Measurements from ENCODE around the gene CD274.

Gene CD274

GRCh38 chr9:5478206-5478605 lies 27.9 kb downstream of the CD274 start:
- H3K4me1 ChIP-seq (ENCODE audit: low read length), result no peaks in the 10 kb centered on the region
- H3K9me3 ChIP-seq (replicated peaks; ENCODE audit: insufficient read depth, low read length), result no peaks in the 10 kb centered on the region
- H3K27me3 ChIP-seq (replicated peaks; ENCODE audit: insufficient read depth, low read length), result no peaks in the 10 kb centered on the region
- no peak overlapping the region for H3K9ac ChIP-seq (ENCODE audit: low read length)
- H3K9me2 ChIP-seq (replicated peaks; ENCODE audit: insufficient read depth, low read length), result no peaks in the 10 kb centered on the region
- no peak overlapping the region for H3K4me3 ChIP-seq (ENCODE audit: low read length)
- H3K36me3 ChIP-seq (replicated peaks; ENCODE audit: insufficient read depth, low read length), result no peaks in the 10 kb centered on the region
- no peak overlapping the region for H3K4me2 ChIP-seq (ENCODE audit: low read depth, low read length)
- no peak for TF ChIP-seq EZH2phosphoT487 (IDR thresholded peaks at IDR 0.05; ENCODE audit: low read length)
- no peak overlapping the region for H2AFZ ChIP-seq (ENCODE audit: low read length)
- H3F3A ChIP-seq (ENCODE audit: insufficient read depth, low read length), result no peaks in the 10 kb centered on the region
- H4K20me1 ChIP-seq (ENCODE audit: insufficient read depth, low read length), result no peaks in the 10 kb centered on the region
- no peaks in the 10 kb centered on the region for H3K79me2 ChIP-seq (ENCODE audit: low read length)
- H3K27ac ChIP-seq (ENCODE audit: low read length), result no peak overlapping the region
- DNase-seq, result no peak

DNA sequence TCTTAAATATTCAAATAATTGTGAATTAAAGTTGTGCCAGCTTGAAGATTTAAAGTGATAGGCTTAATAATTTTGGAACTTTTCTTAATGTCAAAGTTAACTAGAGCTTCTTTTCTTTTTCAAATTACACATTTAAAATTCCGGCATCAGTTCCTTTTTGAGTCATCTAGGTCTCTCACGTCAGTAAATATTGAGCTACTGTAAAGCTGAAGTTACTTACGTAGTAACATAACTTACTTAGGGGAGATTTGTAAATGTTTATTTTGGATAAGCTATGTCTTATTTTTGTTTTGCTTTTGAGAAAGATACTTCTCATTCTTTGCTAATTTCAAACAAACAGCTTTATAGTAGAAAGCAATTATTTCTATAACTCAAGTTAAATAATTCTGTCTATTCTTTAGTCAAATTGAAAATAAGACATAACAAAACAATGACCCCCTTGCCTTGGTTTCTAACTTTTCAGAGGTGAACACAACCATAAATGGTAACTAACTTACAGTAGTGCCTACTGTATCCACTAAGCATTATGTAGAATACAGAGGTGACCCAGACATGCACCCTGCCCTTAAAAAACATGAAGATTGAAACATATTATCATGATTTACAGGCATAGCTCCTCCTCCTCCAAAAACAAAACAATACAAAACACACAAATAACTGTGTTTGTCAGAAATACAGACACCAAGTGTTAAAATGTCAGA lies 29.8 kb downstream of the CD274 start:
- H3K27me3 ChIP-seq (replicated peaks; ENCODE audit: insufficient read depth, low read length), result no peaks in the 10 kb centered on the region
- no peaks in the 10 kb centered on the region for H3K36me3 ChIP-seq (replicated peaks; ENCODE audit: insufficient read depth, low read length)
- H2AFZ ChIP-seq (ENCODE audit: low read length), result no peak overlapping the region
- H3K4me2 ChIP-seq (ENCODE audit: low read depth, low read length), result no peak overlapping the region
- H3K9me2 ChIP-seq (replicated peaks; ENCODE audit: insufficient read depth, low read length), result no peaks in the 10 kb centered on the region
- no peaks in the 10 kb centered on the region for H3K9me3 ChIP-seq (replicated peaks; ENCODE audit: insufficient read depth, low read length)
- no peaks in the 10 kb centered on the region for H3K4me1 ChIP-seq (ENCODE audit: low read length)
- no peak overlapping the region for H3K9ac ChIP-seq (ENCODE audit: low read length)
- no peaks in the 10 kb centered on the region for H4K20me1 ChIP-seq (ENCODE audit: insufficient read depth, low read length)
- TF ChIP-seq CTCF (IDR thresholded peaks at IDR 0.05; ENCODE audit: low read length), result no peak
- H3K27ac ChIP-seq (ENCODE audit: low read length), result no peak overlapping the region
- no peaks in the 10 kb centered on the region for H3K79me2 ChIP-seq (ENCODE audit: low read length)
- no peak overlapping the region for H3K4me3 ChIP-seq (ENCODE audit: low read length)
- no peak for DNase-seq
- no peaks in the 10 kb centered on the region for H3F3A ChIP-seq (ENCODE audit: insufficient read depth, low read length)

DNA sequence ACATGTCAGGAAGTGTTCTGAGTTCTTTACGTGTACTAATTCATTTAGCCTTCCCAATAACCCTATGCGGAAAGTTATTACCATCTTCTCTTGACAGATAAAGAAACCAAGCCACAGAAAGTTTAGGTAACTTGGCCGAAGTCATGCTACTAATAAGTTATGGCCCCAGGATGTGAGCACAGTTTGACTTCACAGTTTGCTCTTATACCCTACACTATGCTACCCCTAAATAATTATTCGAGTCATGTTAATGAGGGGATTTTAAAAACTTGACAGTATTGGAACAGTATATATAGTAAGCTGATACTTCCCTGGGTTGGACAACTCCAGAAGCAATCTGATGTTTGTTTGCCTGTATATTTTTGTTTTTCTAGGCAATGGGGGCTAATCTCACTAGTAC lies 30.6 kb downstream of the CD274 start:
- Histone ChIP-seq H3K9me2 (replicated peaks; ENCODE audit: insufficient read depth, low read length) (no peaks in the 10 kb centered on the region), H2AFZ (ENCODE audit: low read length) (no peak overlapping the region), H3K9ac (ENCODE audit: low read length) (no peak overlapping the region), H3K4me1 (ENCODE audit: low read length) (no peaks in the 10 kb centered on the region), H3K4me2 (ENCODE audit: low read depth, low read length) (no peak overlapping the region), H3K9me3 (replicated peaks; ENCODE audit: insufficient read depth, low read length) (no peaks in the 10 kb centered on the region), H4K20me1 (ENCODE audit: insufficient read depth, low read length) (no peaks in the 10 kb centered on the region), H3F3A (ENCODE audit: insufficient read depth, low read length) (no peaks in the 10 kb centered on the region), H3K4me3 (ENCODE audit: low read length) (no peak overlapping the region), H3K36me3 (replicated peaks; ENCODE audit: insufficient read depth, low read length) (no peaks in the 10 kb centered on the region), H3K27ac (ENCODE audit: low read length) (no peak overlapping the region), H3K27me3 (replicated peaks; ENCODE audit: insufficient read depth, low read length) (no peaks in the 10 kb centered on the region), H3K79me2 (ENCODE audit: low read length) (no peaks in the 10 kb centered on the region)
- DNase-seq, result no peak
- TF ChIP-seq CTCF (IDR thresholded peaks at IDR 0.05; ENCODE audit: low read length), result no peak
- TF ChIP-seq EZH2 (optimal IDR thresholded peaks at IDR 0.05; ENCODE audit: low read depth, low read length), result no peak
- TF ChIP-seq EZH2phosphoT487 (IDR thresholded peaks at IDR 0.05; ENCODE audit: low read length), result no peak

GRCh38 chr9:5481322-5482040 lies 31.1 kb downstream of the CD274 start:
- Histone ChIP-seq H3K27ac (ENCODE audit: low read length) (no peak overlapping the region), H3K4me2 (ENCODE audit: low read depth, low read length) (no peak overlapping the region), H3K9me3 (replicated peaks; ENCODE audit: insufficient read depth, low read length) (no peaks in the 10 kb centered on the region), H3K79me2 (ENCODE audit: low read length) (no peaks in the 10 kb centered on the region), H3K9ac (ENCODE audit: low read length) (no peak overlapping the region), H2AFZ (ENCODE audit: low read length) (no peak overlapping the region), H3F3A (ENCODE audit: insufficient read depth, low read length) (no peaks in the 10 kb centered on the region), H3K4me3 (ENCODE audit: low read length) (no peak overlapping the region), H4K20me1 (ENCODE audit: insufficient read depth, low read length) (no peaks in the 10 kb centered on the region), H3K36me3 (replicated peaks; ENCODE audit: insufficient read depth, low read length) (no peaks in the 10 kb centered on the region), H3K27me3 (replicated peaks; ENCODE audit: insufficient read depth, low read length) (no peaks in the 10 kb centered on the region), H3K4me1 (ENCODE audit: low read length) (no peaks in the 10 kb centered on the region), H3K9me2 (replicated peaks; ENCODE audit: insufficient read depth, low read length) (no peaks in the 10 kb centered on the region)
- no peak for DNase-seq
- no peak for TF ChIP-seq EZH2 (optimal IDR thresholded peaks at IDR 0.05; ENCODE audit: low read depth, low read length)
- TF ChIP-seq EZH2phosphoT487 (IDR thresholded peaks at IDR 0.05; ENCODE audit: low read length), result no peak
- TF ChIP-seq CTCF (IDR thresholded peaks at IDR 0.05; ENCODE audit: low read length), result no peak

All from MM.1S (cell line).